ENCODE data around the gene FOXP1.

FOXP1 gene

DNA sequence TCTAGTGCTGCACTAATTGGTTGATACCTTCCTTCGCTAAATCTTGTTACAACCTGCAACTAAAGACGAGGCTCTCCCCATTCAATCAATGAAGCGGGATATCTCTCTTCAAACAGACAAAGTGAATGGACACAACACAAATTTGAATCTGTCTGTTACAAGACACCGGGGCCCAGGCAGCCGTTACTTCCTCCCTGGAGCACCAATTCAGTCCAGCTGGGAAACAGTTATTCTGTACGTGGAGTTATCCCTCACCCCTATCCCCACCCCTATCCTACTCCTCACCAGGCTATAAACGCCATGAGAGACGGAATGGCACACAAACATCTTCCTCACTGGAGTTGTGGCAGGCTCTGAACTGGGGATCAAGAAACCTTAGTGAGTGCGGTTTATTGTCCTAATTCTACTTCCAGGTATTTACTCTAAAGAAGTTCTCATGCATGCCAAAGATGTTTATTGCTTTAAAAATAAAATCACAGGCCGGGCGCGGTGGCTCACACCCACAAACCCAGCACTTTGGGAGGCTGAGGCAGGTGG, 181.8 kb downstream of the FOXP1 start:
- H3K4me3 ChIP-seq (ENCODE audit: low read depth, low read length): no peak overlapping the region
- TF ChIP-seq, protein P1, sequence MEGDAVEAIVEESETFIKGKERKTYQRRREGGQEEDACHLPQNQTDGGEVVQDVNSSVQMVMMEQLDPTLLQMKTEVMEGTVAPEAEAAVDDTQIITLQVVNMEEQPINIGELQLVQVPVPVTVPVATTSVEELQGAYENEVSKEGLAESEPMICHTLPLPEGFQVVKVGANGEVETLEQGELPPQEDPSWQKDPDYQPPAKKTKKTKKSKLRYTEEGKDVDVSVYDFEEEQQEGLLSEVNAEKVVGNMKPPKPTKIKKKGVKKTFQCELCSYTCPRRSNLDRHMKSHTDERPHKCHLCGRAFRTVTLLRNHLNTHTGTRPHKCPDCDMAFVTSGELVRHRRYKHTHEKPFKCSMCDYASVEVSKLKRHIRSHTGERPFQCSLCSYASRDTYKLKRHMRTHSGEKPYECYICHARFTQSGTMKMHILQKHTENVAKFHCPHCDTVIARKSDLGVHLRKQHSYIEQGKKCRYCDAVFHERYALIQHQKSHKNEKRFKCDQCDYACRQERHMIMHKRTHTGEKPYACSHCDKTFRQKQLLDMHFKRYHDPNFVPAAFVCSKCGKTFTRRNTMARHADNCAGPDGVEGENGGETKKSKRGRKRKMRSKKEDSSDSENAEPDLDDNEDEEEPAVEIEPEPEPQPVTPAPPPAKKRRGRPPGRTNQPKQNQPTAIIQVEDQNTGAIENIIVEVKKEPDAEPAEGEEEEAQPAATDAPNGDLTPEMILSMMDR (IDR thresholded peaks at IDR 0.05; ENCODE audit: low read depth, low read length, missing control alignments): no peak
- DNase-seq (ENCODE audit: low read depth): no peak

DNA sequence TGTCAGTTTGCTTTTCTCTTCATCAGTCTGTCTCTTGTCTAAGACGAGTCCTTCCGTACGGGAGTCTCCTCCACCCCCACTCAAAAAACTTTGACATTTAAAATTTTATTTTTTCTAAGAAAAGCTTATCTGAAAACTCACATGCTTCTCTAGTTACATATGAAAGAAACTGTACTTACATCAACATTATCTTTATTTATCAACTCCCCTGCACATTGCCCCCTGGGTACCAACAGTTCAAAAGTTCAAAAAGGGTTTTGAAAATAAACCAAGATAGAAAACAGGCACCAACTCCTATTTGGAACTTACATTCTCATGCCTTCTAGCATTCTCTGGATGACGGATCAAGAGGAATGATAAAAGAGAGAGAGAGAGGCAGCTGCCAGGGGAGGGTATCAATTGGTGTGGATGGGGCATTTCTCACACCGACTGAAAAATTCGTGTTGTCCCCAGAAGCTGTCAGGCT, 182.5 kb downstream of the FOXP1 start:
- DNase-seq (ENCODE audit: low read depth): no peak
- TF ChIP-seq, protein P1 (IDR thresholded peaks at IDR 0.05; ENCODE audit: low read depth, low read length, missing control alignments): no peak
- no peak overlapping the region for H3K4me3 ChIP-seq (ENCODE audit: low read depth, low read length)

DNA sequence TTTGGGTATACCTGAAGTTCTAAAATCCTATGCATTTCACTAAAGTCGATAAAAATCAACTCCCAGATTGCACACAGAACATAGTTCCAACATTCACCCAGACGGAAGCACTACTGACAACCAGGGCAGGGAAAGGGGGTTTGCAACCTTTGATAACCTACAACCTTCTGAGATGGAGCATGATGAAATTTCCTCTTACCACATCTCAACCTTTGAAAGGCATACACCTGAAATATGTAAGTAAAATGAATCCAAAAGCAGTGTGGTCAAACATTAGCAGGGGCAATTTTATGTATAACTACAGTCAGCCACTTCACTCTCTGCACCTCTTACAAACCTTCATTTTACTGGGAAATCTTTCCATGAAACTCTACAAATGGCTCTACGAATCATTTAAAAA, 184.1 kb downstream of the FOXP1 start:
- TF ChIP-seq, protein P1 (IDR thresholded peaks at IDR 0.05; ENCODE audit: low read depth, low read length, missing control alignments): no peak
- no peak overlapping the region for H3K4me3 ChIP-seq (ENCODE audit: low read depth, low read length)
- no peak for DNase-seq (ENCODE audit: low read depth)

DNA sequence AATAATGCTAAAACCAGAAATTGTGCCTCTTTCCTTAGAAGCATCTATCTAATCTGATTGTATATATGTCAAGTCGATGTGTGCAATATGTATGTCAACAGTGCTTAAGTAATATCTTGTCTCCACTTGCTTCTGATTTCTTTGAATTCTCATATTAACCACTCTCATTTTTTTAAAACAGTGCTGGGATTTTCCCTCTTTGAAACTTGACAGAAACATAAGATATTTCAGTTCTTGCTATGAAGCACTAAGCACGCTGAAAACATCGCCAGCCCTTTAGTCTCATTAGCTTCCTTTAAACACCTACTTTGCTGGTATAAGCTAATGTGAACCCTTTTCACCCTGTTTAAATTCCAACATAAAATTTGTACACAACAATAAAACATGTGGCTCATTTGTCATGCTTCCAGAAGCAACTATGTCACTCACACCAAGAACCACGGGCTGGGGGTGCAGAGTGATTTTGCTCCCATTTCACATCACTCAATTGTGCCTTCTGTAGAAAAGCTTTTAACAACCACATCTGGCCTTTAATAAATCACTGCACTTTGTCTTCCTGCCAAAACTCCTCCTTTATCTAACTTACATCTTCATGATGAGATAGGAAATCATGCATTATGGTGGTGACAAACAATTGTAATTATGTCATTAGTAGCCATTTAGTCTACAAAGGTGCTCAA, 185.2 kb downstream of the FOXP1 start:
- H3K4me3 ChIP-seq (ENCODE audit: low read depth, low read length): no peak overlapping the region
- TF ChIP-seq, protein P1 (IDR thresholded peaks at IDR 0.05; ENCODE audit: low read depth, low read length, missing control alignments): no peak
- DNase-seq (ENCODE audit: low read depth): no peak

DNA sequence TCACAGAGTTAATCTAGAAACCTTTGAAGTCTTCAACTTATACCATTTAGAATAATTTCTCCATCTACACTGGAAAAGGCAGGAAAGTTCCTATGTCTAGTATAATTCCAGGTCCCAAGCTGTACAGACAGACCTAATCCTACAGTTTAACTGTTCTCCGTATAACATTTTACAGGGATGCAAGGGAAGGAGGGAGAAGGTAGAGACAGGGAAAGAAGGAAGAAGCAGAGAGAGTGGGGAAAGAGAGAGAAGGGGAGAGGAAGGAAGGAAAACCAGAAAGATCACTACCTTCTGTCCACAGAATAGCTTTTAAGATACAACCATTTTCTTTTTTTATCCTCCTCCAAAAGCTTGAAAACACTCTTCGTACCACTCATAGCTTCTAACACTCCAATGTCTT, 185.8 kb downstream of the FOXP1 start:
- DNase-seq (ENCODE audit: low read depth): no peak
- TF ChIP-seq, protein P1 (IDR thresholded peaks at IDR 0.05; ENCODE audit: low read depth, low read length, missing control alignments): no peak
- no peak overlapping the region for H3K4me3 ChIP-seq (ENCODE audit: low read depth, low read length)

DNA sequence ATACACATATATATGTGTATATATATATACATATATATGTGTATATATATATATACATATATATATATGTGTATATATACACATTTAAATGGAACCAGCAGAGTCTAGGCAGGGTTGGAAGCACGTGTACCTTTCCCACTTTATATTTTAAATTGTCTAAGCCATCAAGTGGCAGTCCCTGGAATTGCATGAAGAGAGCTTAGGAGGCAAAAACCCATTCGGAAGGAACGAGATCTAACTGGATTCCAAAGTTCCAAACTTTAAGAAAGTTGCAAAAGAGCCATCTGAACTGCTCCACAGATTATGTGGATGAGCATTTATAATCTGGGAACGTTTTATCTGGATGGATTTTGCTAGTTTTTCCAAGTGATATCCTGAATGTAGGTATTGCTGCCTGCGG, 186.5 kb downstream of the FOXP1 start:
- no peak overlapping the region for H3K4me3 ChIP-seq (ENCODE audit: low read depth, low read length)
- no peak for DNase-seq (ENCODE audit: low read depth)
- TF ChIP-seq, protein P1 (IDR thresholded peaks at IDR 0.05; ENCODE audit: low read depth, low read length, missing control alignments): peak; percentile 59

All from GM12864 (cell line).